GM18499 (cell line): ENCODE measurements around the gene TAF8.

ENCODE experiments used
- ATAC-seq: cut with Tn5 transposase; IDR thresholded peaks from one replicate; pipeline ENCODE4 v1.9.1; 2021; ENCODE audit warnings: moderate number of reproducible peaks; ENCODE audit not compliant: insufficient read depth, unreplicated experiment

The TAF8 gene

DNA sequence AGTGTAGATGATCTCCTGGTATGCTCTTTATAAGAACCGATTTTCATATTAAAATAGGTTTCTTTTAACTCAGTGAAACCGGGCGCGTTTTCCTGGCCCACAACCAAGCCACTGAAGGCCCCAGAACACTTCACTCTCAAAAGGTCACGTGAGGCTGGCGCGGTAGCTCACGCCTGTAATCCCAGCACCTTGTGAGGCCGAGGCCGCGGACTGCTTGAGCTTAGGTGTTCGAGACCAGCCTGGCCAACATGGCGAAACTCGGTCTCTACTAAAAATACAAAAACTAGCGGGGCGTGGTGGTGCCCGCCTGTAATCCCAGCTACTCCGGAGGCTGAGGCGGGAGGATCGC lies 402 bp upstream of the TAF8 start:
- ATAC-seq = no peak

- ATAC-seq = no peak
Observed at GRCh38 chr6:42051268-42051653, 937 bp downstream of the TAF8 start.

- no peak for ATAC-seq
Observed at GRCh38 chr6:42053601-42054000, 3.3 kb downstream of the TAF8 start.

DNA sequence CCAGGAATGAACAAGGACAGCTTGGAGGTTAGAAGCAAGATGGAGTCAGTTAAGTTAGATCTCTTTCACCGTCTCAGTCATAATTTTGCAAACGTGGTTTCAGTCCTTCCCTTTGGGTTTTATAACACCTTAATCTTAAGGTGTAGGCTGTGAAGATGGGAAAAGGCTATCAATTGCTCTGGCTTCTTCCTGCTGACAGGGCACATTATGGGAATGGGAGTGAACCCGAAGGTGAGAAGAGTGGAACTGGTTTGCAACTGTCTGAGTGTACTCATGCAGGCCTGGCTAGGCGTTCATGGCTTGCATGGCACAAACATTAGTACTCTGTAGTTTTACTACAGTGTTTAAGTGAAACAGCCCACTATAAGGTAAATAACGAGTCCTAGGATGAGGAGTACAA lies 9.4 kb downstream of the TAF8 start:
- ATAC-seq = no peak

DNA sequence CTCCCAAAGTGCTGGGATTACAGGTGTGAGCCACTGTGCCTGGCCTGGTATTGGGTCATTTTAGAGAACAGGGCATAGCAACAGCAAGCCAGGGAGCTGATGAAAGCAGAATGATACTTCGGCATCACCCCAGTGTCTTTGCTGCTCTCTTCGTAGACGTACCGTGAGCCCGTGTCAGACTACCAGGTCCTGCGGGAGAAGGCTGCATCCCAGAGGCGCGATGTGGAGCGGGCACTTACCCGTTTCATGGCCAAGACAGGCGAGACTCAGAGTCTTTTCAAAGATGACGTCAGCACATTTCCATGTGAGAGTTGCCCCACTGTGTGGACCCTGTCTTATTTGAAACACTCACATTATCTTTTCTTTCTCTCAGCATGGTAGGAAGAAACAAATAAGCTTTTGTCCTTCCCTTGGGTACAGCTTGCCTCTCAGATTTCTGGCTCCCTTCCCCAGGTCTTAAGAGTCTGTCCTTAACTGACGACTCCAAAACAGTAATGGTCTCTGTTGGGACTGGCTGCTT lies 15.9 kb downstream of the TAF8 start:
- ATAC-seq = no peak

DNA sequence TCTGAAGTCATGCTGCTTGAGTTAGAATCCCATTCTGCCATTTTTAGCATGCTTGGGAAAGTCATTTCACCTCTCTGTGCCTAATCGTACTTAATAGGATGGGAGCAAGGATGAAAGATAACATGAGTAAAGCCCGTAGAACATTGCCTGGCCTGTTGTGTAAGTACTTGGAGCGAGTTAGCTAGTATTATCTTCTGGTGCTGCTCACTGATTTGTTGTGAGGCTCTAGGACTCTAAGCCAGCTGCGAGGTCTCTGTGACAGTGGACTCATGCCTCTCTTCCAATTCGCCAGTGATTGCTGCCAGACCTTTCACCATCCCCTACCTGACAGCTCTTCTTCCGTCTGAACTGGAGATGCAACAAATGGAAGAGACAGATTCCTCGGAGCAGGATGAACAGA lies 17.8 kb downstream of the TAF8 start:
- ATAC-seq = no peak

- no peak for ATAC-seq
Observed at GRCh38 chr6:42068872-42069522, 18.7 kb downstream of the TAF8 start.

DNA sequence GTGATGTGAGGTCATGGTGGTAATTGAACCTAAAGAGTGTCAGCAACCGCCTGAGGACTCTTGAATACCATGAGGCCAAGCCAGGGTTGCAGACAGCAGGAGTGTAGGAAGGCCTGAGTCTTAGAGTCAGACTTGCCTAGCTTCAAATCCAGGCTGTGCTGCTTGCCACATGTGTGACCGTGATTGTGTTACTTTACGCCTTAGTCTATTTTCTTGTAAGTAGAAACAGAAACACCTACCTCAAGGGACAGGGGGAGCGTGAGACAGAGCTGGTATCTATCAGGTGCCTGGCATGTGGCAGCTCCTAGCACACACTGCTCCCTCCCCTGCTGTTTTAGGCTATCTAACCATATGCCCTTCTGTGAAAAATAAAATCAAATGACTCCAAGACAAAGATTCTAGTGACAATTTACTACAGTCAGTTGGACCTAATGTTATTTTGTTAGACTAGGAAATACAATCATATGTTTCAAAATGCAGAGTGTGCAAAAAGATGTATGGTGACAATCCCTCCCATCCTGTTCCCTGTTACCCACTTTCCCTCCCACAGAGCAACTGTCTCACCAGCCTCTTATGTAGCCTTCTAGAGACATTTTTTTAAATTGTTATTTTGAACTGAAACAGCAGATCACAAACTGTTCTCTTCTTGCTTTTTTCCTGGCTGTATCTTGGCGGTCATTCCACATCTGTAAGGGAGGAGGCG lies 21.7 kb downstream of the TAF8 start:
- ATAC-seq = no peak

DNA sequence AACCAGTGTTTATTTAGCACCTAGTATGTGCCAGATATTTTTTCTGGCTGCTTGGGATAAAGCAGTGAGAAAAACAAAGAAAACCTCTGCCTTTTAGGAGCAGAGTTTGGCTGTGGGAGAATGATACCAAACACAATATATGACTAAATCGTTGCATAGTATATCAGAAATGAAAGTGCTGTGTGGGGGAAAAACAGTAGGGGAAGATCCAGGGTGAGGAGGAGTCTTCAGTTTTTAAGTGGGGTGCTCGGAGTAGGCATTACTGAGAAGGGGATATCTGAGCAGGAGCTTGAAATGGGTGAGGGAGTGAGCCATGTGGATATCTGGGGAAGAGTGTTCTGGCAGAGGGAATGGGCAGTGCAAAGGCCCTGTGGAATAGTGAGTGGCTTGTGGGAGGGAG lies 23.0 kb downstream of the TAF8 start:
- no peak for ATAC-seq

- ATAC-seq = no peak
Observed at GRCh38 chr6:42075159-42075838, 25.0 kb downstream of the TAF8 start.

DNA sequence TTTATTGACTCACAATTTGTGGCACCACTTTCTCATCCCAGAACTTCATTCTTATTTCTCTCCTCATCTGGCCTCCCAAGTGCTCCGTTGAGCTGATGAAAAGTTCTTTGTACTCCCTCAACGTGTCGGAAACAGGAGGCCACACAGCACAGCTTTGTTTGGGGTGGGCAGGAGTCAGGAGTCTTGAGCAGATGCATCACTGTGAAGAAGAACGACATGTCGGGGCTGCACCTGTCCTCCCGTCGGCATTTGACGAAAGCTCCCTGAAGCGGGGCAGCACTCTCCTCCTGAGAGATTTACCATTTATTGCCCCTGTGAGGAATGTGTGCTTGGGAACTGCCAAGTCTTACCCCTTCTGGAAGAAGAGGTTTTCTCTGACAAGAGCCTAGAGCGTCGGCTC lies 28.1 kb downstream of the TAF8 start:
- no peak for ATAC-seq

DNA sequence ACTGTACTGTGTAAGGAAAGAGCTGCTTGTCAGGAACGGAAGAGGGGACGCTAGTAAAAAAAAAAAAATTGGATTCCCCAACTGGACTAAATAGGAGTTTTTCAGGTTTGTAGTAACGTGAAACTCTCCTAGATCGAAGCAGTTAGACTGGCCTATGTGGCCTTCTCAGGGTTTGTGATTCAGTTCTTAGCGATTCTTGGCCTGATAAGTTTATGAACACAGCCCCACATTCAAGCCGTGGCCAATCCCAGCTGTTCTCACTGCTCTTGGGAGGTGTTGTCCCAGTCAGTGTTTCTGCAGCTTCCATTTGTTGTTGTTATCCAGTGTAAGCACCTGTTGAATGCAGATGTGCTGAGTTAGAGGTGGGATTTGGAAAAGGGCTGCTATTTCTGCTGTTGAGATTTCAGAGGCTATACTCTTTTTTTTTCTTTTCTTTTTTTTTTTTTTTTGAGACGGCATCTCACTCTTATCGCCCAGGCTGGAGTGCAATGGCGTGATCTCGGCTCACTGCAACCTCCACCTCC lies 29.7 kb downstream of the TAF8 start:
- no peak for ATAC-seq

DNA sequence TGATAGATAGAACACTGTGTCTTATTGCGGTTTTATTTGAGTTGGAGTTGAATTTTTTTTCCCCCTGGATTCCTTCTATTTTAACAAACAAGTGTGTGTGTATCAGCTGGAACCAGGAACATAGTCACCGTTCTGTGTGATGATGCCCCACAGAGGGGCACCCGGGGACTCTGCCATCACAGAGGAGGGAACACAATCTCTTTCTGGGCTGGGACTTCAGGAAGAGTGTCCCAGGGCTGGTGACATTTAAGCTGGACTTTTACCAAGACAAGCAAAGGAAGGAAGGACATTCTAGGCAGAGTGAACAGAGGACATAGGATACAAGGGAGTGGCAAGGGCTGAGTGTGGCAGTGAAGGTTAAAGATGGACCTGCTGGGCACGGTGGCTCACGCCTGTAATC lies 33.2 kb downstream of the TAF8 start:
- no peak for ATAC-seq

DNA sequence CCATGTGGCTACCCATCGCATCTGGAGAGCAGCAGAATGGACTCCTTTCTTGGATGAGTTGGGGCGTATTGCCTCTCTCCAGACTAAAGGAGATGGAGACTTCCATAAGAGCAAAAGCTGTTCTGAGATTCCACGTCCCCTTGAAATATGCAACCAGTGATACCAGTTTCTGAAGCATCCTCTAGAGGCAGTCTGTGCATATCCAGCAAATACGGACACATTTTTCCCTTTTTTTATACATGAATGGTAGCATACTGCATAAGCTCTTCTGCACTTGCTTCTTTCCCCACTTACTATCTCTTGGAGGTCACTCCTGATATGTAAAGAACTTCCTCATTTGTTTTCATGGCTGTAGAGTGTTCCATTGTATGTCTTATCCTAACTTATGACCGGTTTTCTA lies 34.6 kb downstream of the TAF8 start:
- no peak for ATAC-seq

DNA sequence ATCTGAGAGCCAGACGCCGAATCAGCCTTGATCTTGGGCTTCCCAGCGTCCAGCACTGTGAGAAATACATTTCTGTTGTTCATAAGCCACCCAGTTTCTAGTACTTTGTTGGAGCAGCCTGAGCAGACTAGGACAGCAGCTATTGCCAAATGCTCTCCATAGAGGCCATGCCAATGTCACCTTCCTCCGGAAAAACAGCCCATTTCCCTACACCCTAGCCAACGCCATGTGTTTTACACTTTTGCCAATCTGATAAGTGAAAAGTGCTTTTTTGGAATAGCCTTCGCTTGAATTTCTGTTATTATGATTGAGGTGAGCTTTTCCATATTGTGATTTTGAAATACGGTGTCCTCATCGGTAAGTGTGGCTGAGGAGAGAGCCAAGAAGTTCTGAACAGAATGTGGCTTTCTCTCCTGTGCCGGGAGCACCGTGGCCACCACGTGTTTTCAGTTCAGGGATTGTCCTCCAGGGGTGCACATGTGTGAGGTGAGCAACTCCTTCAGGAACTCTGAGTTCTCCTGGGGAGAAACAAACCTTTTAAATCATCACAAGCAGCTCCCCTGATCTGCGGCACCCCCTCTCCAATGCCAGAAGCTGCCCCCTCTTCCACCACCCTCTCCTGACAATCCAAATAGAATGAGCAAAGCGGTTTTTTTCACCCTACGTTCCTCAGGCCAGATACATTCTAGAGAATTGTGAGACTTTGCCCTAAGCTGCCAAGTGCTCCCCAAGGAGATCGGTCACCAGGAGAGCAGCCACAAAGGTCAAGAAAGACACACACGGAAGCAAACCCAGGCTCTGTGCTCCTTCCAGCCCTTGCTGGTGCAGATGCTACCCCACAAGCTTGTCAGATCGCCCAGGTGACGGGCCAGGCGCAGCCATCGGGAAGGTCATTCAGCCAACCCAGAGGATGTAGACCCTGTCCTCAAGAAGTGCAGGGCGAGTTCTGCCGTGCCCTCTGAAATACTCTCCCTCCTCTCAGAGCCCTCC lies 36.0 kb downstream of the TAF8 start:
- no peak for ATAC-seq

- ATAC-seq = no peak
Observed at GRCh38 chr6:42088101-42088591, 37.8 kb downstream of the TAF8 start.

- no peak for ATAC-seq
Observed at GRCh38 chr6:42090819-42091717, 40.7 kb downstream of the TAF8 start.

- ATAC-seq = no peak
Observed at GRCh38 chr6:42091718-42092023, 41.3 kb downstream of the TAF8 start.
